ENCODE measurements around the gene TRIM5. TPM values are rescaled to one million over a fixed set of nuclear protein-coding genes. Genes with fewer than 3 reads are reported as not detected.
A peak's percentile ranks its signal among the peaks of the same experiment; 100 is the strongest.
"Not testable (repeated sequence)": the region's sequence is repeated elsewhere in the genome, so short reads cannot be mapped to it uniquely, and the experiment has no call there.

Gene TRIM5
- total and polyA plus RNA-seq, 4 donors: 10.4 to 25.5 (median 13.8) TPM

- Histone ChIP-seq H3K27ac (ENCODE audit: low read depth, low read length) (peak overlapping the region; percentile 75), H3K9me3 (ENCODE audit: control insufficient read depth, insufficient read depth, low read length) (no peaks in the 10 kb centered on the region), H3K4me3 (ENCODE audit: low read depth, low read length) (no peak overlapping the region), H3K27me3 (ENCODE audit: control insufficient read depth, insufficient read depth, low read length) (no peaks in the 10 kb centered on the region), H3K4me1 (ENCODE audit: control insufficient read depth, insufficient read depth, low read length) (no peaks in the 10 kb centered on the region), H3K36me3 (ENCODE audit: control insufficient read depth, insufficient read depth, low read length) (no peaks in the 10 kb centered on the region)
- DNase-seq (ENCODE audit: low read depth in 4 of 6, low spot score in 6 of 6): peak in 1 of 6 donors; percentile 13
- WGBS (ENCODE audit: insufficient coverage): 81% methylated on average over 4 of the region's 5 CpGs
Measured at GRCh38 chr11:5690736-5691135, 5.9 kb upstream of the TRIM5 start.

- Histone ChIP-seq H3K4me1 (ENCODE audit: control insufficient read depth, insufficient read depth, low read length) (no peaks in the 10 kb centered on the region), H3K27me3 (ENCODE audit: control insufficient read depth, insufficient read depth, low read length) (no peaks in the 10 kb centered on the region), H3K4me3 (ENCODE audit: low read depth, low read length) (peak overlapping the region; percentile 28), H3K36me3 (ENCODE audit: control insufficient read depth, insufficient read depth, low read length) (no peaks in the 10 kb centered on the region), H3K9me3 (ENCODE audit: control insufficient read depth, insufficient read depth, low read length) (no peaks in the 10 kb centered on the region), H3K27ac (ENCODE audit: low read depth, low read length) (peak overlapping the region; percentile 75)
- DNase-seq (ENCODE audit: low read depth in 4 of 6, low spot score in 6 of 6): peak in 1 of 6 donors; percentile 10
- WGBS (ENCODE audit: insufficient coverage): 29% methylated on average over 1 of the region's 5 CpGs
Measured at GRCh38 chr11:5690216-5690615, 5.3 kb upstream of the TRIM5 start.

GRCh38 chr11:5689551-5689983 lies 4.7 kb upstream of the TRIM5 start, which contains the start of gene TRIM22:
TSS of gene TRIM22 (plus strand) at chr11:5689790. CDS start at chr11:5696233, 6,443 bp downstream.
- DNase-seq (ENCODE audit: low read depth in 4 of 6, low spot score in 6 of 6): peak in 3 of 6 donors; percentile 24 to 69 (median 51)
- no peaks in the 10 kb centered on the region for H3K27me3 ChIP-seq (ENCODE audit: control insufficient read depth, insufficient read depth, low read length)

GRCh38 chr11:5688482-5688881 lies 3.6 kb upstream of the TRIM5 start:
- Histone ChIP-seq H3K4me1 (ENCODE audit: control insufficient read depth, insufficient read depth, low read length) (no peaks in the 10 kb centered on the region), H3K27me3 (ENCODE audit: control insufficient read depth, insufficient read depth, low read length) (no peaks in the 10 kb centered on the region), H3K9me3 (ENCODE audit: control insufficient read depth, insufficient read depth, low read length) (no peaks in the 10 kb centered on the region), H3K4me3 (ENCODE audit: low read depth, low read length) (no peak overlapping the region), H3K36me3 (ENCODE audit: control insufficient read depth, insufficient read depth, low read length) (no peaks in the 10 kb centered on the region), H3K27ac (ENCODE audit: low read depth, low read length) (no peak overlapping the region)
- DNase-seq (ENCODE audit: low read depth in 4 of 6, low spot score in 6 of 6): no peak
- no CpG with 5 or more reads among the region's 1 CpG for WGBS (ENCODE audit: insufficient coverage)

More at GRCh38 chr11:5689551-5689983, 4.7 kb upstream of the TRIM5 start, which contains the start of gene TRIM22:
- H3K9me3 ChIP-seq (ENCODE audit: control insufficient read depth, insufficient read depth, low read length): no peaks in the 10 kb centered on the region
- WGBS (ENCODE audit: insufficient coverage): no CpG with 5 or more reads among the region's 2 CpGs
- no peaks in the 10 kb centered on the region for H3K4me1 ChIP-seq (ENCODE audit: control insufficient read depth, insufficient read depth, low read length)
- H3K4me3 ChIP-seq (ENCODE audit: low read depth, low read length): peak within 1 kb of the TSS; percentile 28
- peak within 1 kb of the TSS; percentile 75 for H3K27ac ChIP-seq (ENCODE audit: low read depth, low read length)
- no peaks in the 10 kb centered on the region for H3K36me3 ChIP-seq (ENCODE audit: control insufficient read depth, insufficient read depth, low read length)

- no peak for DNase-seq (ENCODE audit: low read depth in 4 of 6, low spot score in 6 of 6)
- H3K4me3 ChIP-seq (ENCODE audit: low read depth, low read length): no peak overlapping the region
- H3K4me1 ChIP-seq (ENCODE audit: control insufficient read depth, insufficient read depth, low read length): no peaks in the 10 kb centered on the region
- no peaks in the 10 kb centered on the region for H3K27me3 ChIP-seq (ENCODE audit: control insufficient read depth, insufficient read depth, low read length)
- no peaks in the 10 kb centered on the region for H3K36me3 ChIP-seq (ENCODE audit: control insufficient read depth, insufficient read depth, low read length)
- 100% methylated on average over 1 of the region's 4 CpGs for WGBS (ENCODE audit: insufficient coverage)
- no peak overlapping the region for H3K27ac ChIP-seq (ENCODE audit: low read depth, low read length)
- no peaks in the 10 kb centered on the region for H3K9me3 ChIP-seq (ENCODE audit: control insufficient read depth, insufficient read depth, low read length)
Measured at GRCh38 chr11:5686426-5686825, 1.6 kb upstream of the TRIM5 start.

- WGBS (ENCODE audit: insufficient coverage): no CpG with 5 or more reads among the region's 8 CpGs
- Histone ChIP-seq H3K27me3 (ENCODE audit: control insufficient read depth, insufficient read depth, low read length) (no peaks in the 10 kb centered on the region), H3K27ac (ENCODE audit: low read depth, low read length) (peak overlapping the region; percentile 94), H3K36me3 (ENCODE audit: control insufficient read depth, insufficient read depth, low read length) (no peaks in the 10 kb centered on the region), H3K4me1 (ENCODE audit: control insufficient read depth, insufficient read depth, low read length) (no peaks in the 10 kb centered on the region), H3K9me3 (ENCODE audit: control insufficient read depth, insufficient read depth, low read length) (no peaks in the 10 kb centered on the region), H3K4me3 (ENCODE audit: low read depth, low read length) (peak overlapping the region; percentile 67)
- DNase-seq (ENCODE audit: low read depth in 4 of 6, low spot score in 6 of 6): no peak
Measured at GRCh38 chr11:5684036-5684645, 733 bp downstream of the TRIM5 start.

- not testable (repeated sequence) for H3K4me1 ChIP-seq (ENCODE audit: control insufficient read depth, insufficient read depth, low read length); H3K4me3 ChIP-seq (ENCODE audit: low read depth, low read length); H3K27ac ChIP-seq (ENCODE audit: low read depth, low read length); H3K27me3 ChIP-seq (ENCODE audit: control insufficient read depth, insufficient read depth, low read length); H3K9me3 ChIP-seq (ENCODE audit: control insufficient read depth, insufficient read depth, low read length); DNase-seq (ENCODE audit: low read depth in 4 of 6, low spot score in 6 of 6); H3K36me3 ChIP-seq (ENCODE audit: control insufficient read depth, insufficient read depth, low read length)
- 67% methylated on average over 6 of the region's 7 CpGs for WGBS (ENCODE audit: insufficient coverage)
Measured at GRCh38 chr11:5683620-5684019, 1.3 kb downstream of the TRIM5 start.

- not testable (repeated sequence) for H3K36me3 ChIP-seq (ENCODE audit: control insufficient read depth, insufficient read depth, low read length); H3K27me3 ChIP-seq (ENCODE audit: control insufficient read depth, insufficient read depth, low read length); H3K4me1 ChIP-seq (ENCODE audit: control insufficient read depth, insufficient read depth, low read length); H3K27ac ChIP-seq (ENCODE audit: low read depth, low read length); H3K4me3 ChIP-seq (ENCODE audit: low read depth, low read length); H3K9me3 ChIP-seq (ENCODE audit: control insufficient read depth, insufficient read depth, low read length); DNase-seq (ENCODE audit: low read depth in 4 of 6, low spot score in 6 of 6)
- WGBS (ENCODE audit: insufficient coverage): 98% methylated on average over 19 of the region's 33 CpGs
Measured at GRCh38 chr11:5682890-5683441, 1.9 kb downstream of the TRIM5 start.

GRCh38 chr11:5679811-5680210 lies 5.1 kb downstream of the TRIM5 start:
- WGBS (ENCODE audit: insufficient coverage): 96% methylated on average over 7 of the region's 7 CpGs
- peaks cover 2% of the 10 kb centered on the region for H3K36me3 ChIP-seq (ENCODE audit: control insufficient read depth, insufficient read depth, low read length)
- H3K4me3 ChIP-seq (ENCODE audit: low read depth, low read length): no peak overlapping the region
- no peak for DNase-seq (ENCODE audit: low read depth in 4 of 6, low spot score in 6 of 6)
- H3K27ac ChIP-seq (ENCODE audit: low read depth, low read length): no peak overlapping the region
- H3K27me3 ChIP-seq (ENCODE audit: control insufficient read depth, insufficient read depth, low read length): no peaks in the 10 kb centered on the region
- no peaks in the 10 kb centered on the region for H3K4me1 ChIP-seq (ENCODE audit: control insufficient read depth, insufficient read depth, low read length)
- H3K9me3 ChIP-seq (ENCODE audit: control insufficient read depth, insufficient read depth, low read length): peaks cover 2% of the 10 kb centered on the region

- no peaks in the 10 kb centered on the region for H3K4me1 ChIP-seq (ENCODE audit: control insufficient read depth, insufficient read depth, low read length)
- H3K27me3 ChIP-seq (ENCODE audit: control insufficient read depth, insufficient read depth, low read length): no peaks in the 10 kb centered on the region
- H3K36me3 ChIP-seq (ENCODE audit: control insufficient read depth, insufficient read depth, low read length): peaks cover 2% of the 10 kb centered on the region
- WGBS (ENCODE audit: insufficient coverage): 90% methylated on average over 2 of the region's 4 CpGs
- DNase-seq (ENCODE audit: low read depth in 4 of 6, low spot score in 6 of 6): no peak
- no peak overlapping the region for H3K4me3 ChIP-seq (ENCODE audit: low read depth, low read length)
- no peak overlapping the region for H3K27ac ChIP-seq (ENCODE audit: low read depth, low read length)
- H3K9me3 ChIP-seq (ENCODE audit: control insufficient read depth, insufficient read depth, low read length): peaks cover 2% of the 10 kb centered on the region
Measured at GRCh38 chr11:5674391-5674790, 10.5 kb downstream of the TRIM5 start.
